Posterior vena cava (tissue), 2 donors: Measurements from ENCODE around the gene PRLR. TPM values are rescaled to one million over a fixed set of nuclear protein-coding genes. Genes with fewer than 3 reads are reported as not detected.
"Not testable (repeated sequence)": the region's sequence is repeated elsewhere in the genome, so short reads cannot be mapped to it uniquely, and the experiment has no call there.

Experiments
- DNase-seq: peaks from one replicate; pipeline ENCODE4 v3.0.0-alpha.2; 2020; ENCODE audit warnings: low spot score
- intact Hi-C, 2 donors: fragments of 100-400 bp; cut with DNase I; formaldehyde crosslinking; loops; one replicate each; pipeline versions ENCODE4 v1.14.1 to v1.14.2; 2022 to 2023
- total RNA-seq, 2 donors: library from RNA; stranded (reverse); fragmentation: NEBNext Ultra II Directional; extraction: Animal tissue kit (Norgen Biotek cat#: 25700); gene quantifications; one replicate each; pipeline ENCODE4 v1.2.1, GENCODE V29; 2021
- donor health status: DM: yes; HTN: yes; CAD: no.
- donor health status: DM: yes; HTN: yes; CAD: no.

The PRLR gene
- total RNA-seq, 2 donors from 2014 or later = 0.86 to 2.5 TPM

- no peak for DNase-seq
- intact Hi-C loops = no loop called here
These were observed 29.0 kb downstream of the PRLR start for GRCh38 chr5:35201291-35201690.

GRCh38 chr5:35199886-35200285 lies 30.4 kb downstream of the PRLR start:
- intact Hi-C loops = no loop called here
- DNase-seq = no peak

- intact Hi-C loops = no loop called here
These were observed 31.6 kb downstream of the PRLR start for GRCh38 chr5:35198686-35199085.

GRCh38 chr5:35198075-35198474 lies 32.2 kb downstream of the PRLR start:
- no peak for DNase-seq
- intact Hi-C loops = no loop called here

More at GRCh38 chr5:35198686-35199085, 31.6 kb downstream of the PRLR start:
- DNase-seq = no peak

- no peak for DNase-seq
- intact Hi-C loops = no loop called here
These were observed 32.9 kb downstream of the PRLR start for GRCh38 chr5:35197351-35197750.

GRCh38 chr5:35195472-35195852 lies 34.8 kb downstream of the PRLR start:
- DNase-seq = no peak
- intact Hi-C loops = no loop called here

GRCh38 chr5:35194635-35195471 lies 35.4 kb downstream of the PRLR start:
- no peak for DNase-seq
- intact Hi-C loops = loop anchor here in 1 of 2 donors (5.0 kb wide), 1 partner anchor 672 kb away; no protein-coding TSS in a partner anchor

- no peak for DNase-seq
- intact Hi-C loops = loop anchor here in 1 of 2 donors (5.0 kb wide), 1 partner anchor 675 kb away; no protein-coding TSS in a partner anchor
These were observed 37.8 kb downstream of the PRLR start for GRCh38 chr5:35192506-35192905.

- not testable (repeated sequence) for DNase-seq
- intact Hi-C loops = loop anchor here in 1 of 2 donors (5.0 kb wide), 1 partner anchor 678 kb away; no protein-coding TSS in a partner anchor
These were observed 40.5 kb downstream of the PRLR start for GRCh38 chr5:35189801-35190200.

GRCh38 chr5:35188031-35188457 lies 42.2 kb downstream of the PRLR start:
- intact Hi-C loops = no loop called here
- DNase-seq = no peak

GRCh38 chr5:35187621-35188020 lies 42.7 kb downstream of the PRLR start:
- DNase-seq, intact Hi-C loops: not testable (repeated sequence)

- intact Hi-C loops = no loop called here
- DNase-seq = no peak
These were observed 43.5 kb downstream of the PRLR start for GRCh38 chr5:35186749-35187148.

- intact Hi-C loops = no loop called here
- DNase-seq = no peak
These were observed 44.8 kb downstream of the PRLR start for GRCh38 chr5:35185518-35185917.

GRCh38 chr5:35183556-35183955 lies 46.7 kb downstream of the PRLR start:
- intact Hi-C loops = no loop called here
- DNase-seq = no peak

- intact Hi-C loops = no loop called here
- no peak for DNase-seq
These were observed 47.3 kb downstream of the PRLR start for GRCh38 chr5:35182910-35183535.

GRCh38 chr5:35182486-35182885 lies 47.8 kb downstream of the PRLR start:
- DNase-seq = no peak

GRCh38 chr5:35180046-35180445 lies 50.2 kb downstream of the PRLR start:
- no peak for DNase-seq
- intact Hi-C loops = no loop called here

More at GRCh38 chr5:35182486-35182885, 47.8 kb downstream of the PRLR start:
- intact Hi-C loops = no loop called here

- no peak for DNase-seq
- intact Hi-C loops = no loop called here
These were observed 52.5 kb downstream of the PRLR start for GRCh38 chr5:35177783-35178182.

GRCh38 chr5:35172533-35172932 lies 57.8 kb downstream of the PRLR start:
- intact Hi-C loops = no loop called here
- DNase-seq = no peak

- no peak for DNase-seq
- intact Hi-C loops = no loop called here
These were observed 58.3 kb downstream of the PRLR start for GRCh38 chr5:35171991-35172390.

- no peak for DNase-seq
- intact Hi-C loops = no loop called here
These were observed 59.2 kb downstream of the PRLR start for GRCh38 chr5:35171078-35171477.
